NCI-H510A (cell line): ENCODE measurements around the gene DEUP1.
A peak's percentile ranks its signal among the peaks of the same experiment; 100 is the strongest.

ENCODE experiments used
- DNase-seq: peaks from one replicate; lab custom pipeline; 2025; lab: John Stamatoyannopoulos, UW

Gene DEUP1

GRCh38 chr11:93478841-93479240, 148.3 kb downstream of the DEUP1 start:
- DNase-seq, result no peak

DNA sequence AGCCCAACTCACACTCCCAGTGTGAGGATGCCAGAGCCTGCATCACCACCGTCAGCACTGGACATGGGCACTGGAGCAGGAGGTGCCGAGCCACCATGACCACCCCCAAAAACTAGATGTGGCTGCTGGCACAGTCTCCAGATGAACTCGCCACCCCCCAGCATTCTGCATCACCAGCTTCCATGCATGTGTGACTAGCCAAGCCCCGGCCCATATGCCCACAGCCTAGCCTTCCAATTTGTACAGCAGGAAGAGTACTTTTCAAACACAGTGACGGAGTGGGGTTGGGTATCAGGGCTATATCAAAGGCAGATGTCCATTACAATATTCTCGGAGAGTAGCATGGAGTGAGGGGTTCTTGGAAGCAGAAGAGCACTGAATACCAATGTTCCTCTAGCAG, 149.7 kb downstream of the DEUP1 start:
- DNase-seq, result no peak

- no peak for DNase-seq
Observed at GRCh38 chr11:93480756-93481155, 150.2 kb downstream of the DEUP1 start.

DNA sequence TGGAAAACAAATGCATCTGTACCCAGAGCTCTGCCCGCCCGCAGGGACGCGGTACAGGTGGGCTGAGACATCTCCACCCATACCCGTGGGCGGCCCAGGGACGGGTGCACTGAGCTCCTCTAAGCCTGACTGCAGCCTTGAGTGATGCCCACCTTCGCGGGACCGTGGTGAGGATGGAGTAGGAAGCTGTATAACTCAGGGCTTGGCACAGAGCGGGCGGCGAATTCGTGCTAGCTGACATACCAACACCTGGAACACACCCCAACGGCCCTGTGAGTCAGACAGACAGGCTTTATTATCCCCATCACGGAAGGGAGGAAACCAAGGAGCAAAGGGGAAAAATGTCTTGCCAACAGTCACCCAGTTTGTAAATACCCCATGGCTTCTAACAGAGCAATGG, 150.7 kb downstream of the DEUP1 start:
- DNase-seq, result no peak

DNA sequence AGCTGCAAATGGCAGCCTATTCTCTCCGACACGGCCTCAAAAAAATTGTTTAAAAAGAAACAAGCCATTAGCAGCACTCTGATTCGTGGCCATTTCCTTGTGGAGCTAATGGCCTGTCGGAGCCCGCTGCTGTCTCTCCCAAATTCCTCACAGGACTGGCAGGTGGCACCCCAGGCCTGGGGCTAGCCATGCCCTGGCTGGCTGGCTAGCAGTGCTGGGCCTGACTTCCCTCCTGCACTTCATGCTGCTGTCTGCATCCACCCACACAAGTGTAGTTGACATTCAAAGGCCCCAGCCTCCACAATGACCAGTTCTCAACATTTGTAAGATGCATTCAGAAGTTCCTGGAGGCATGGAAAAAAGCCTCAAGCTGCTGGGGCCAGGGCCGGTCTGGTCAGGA, 151.2 kb downstream of the DEUP1 start:
- DNase-seq, result no peak

DNA sequence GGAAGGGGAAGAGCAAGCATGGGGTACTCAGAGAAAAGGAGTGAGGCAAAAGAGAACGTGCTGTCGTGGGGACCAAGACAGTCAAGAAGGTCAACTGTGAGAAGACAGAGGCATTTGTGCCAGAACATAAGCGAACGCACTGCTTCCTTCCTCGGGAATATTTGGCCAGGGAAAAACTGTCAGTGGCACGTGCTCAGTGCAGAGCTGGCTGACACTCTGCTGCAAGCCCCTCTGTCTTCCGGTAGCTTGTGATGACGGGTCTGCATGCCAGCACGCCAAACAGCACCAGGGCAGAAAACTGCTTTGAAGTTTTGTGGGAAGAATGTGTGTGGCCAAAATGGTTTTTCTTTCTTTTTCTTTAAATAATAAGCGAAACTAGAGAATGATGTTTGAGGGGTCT, 152.0 kb downstream of the DEUP1 start:
- no peak for DNase-seq

GRCh38 chr11:93484716-93485115, 154.2 kb downstream of the DEUP1 start:
- no peak for DNase-seq

GRCh38 chr11:93485983-93486382, 155.4 kb downstream of the DEUP1 start:
- DNase-seq, result no peak

GRCh38 chr11:93487032-93487483, 156.5 kb downstream of the DEUP1 start:
- peak; percentile 85 for DNase-seq
